Ishikawa (cell line): Measurements from ENCODE around the gene SNCAIP.

Experiments used
- EP300 ChIP-seq: IDR thresholded peaks from 2 replicates; pipeline ENCODE4 v1.6.1; 2012; ENCODE audit warnings: borderline replicate concordance
- TAF1 ChIP-seq: IDR thresholded peaks from 2 replicates; pipeline ENCODE4 v1.6.1; 2012; ENCODE audit warnings: low read depth, mild to moderate bottlenecking
- TCF12 ChIP-seq: IDR thresholded peaks from 2 replicates; pipeline ENCODE4 v1.6.1; 2012; ENCODE audit warnings: low read depth
- TEAD4 ChIP-seq: IDR thresholded peaks from 2 replicates; pipeline ENCODE4 v1.6.1; 2012
- YY1 ChIP-seq: IDR thresholded peaks from 2 replicates; pipeline ENCODE4 v1.6.1; 2012; ENCODE audit warnings: low read depth
- ZBTB7A ChIP-seq: IDR thresholded peaks from 2 replicates; pipeline ENCODE4 v1.6.1; 2012; ENCODE audit warnings: low read depth
- TF ChIP-seq, protein P1 (sequence below): IDR thresholded peaks from 2 replicates; pipeline ENCODE4 v1.6.1; 2012
- TF ChIP-seq, protein P2 (sequence below): IDR thresholded peaks from 2 replicates; pipeline ENCODE4 v1.6.1; 2012

DNA sequence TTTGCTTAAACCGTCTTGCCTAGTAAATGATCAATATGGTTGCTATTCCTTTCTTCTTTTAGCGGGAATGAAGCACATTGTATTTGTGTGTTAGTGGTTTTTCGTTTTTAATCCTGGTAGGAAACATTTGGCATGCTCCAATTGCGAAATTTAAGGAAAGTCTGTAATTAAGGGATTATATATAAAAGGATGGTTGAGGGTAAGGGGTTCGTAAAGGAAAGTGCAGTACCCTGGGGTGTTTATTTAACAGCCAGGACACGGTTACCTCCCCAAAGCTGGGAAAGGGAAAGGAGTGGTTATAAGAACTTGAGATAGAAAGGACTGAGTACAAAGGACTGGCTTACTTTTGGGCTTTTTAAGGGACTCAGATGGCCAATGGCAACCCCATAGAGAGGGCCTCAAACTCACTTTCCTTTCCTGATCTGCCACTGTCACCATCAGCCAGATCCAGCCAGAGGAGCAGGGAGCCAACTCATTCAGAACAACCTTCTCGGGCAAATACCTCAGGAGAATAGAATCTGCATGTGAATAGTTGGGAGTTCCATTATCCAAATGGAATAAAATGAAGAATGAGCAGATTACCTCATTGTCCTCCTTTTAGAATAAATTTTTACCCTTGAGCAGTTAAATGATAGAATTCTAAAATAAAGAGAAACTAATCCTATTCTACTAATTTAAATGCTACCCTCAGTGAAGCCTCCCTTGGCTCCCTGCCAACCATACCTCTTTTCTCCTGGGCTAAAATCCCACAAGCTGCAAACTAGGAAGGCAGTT is 117.7 kb downstream of the SNCAIP start:
- TF ChIP-seq TCF12 (no peak), EP300 (no peak), TAF1 (no peak), ZBTB7A (no peak), YY1 (no peak), TEAD4 (no peak)
- TF ChIP-seq, protein P1, sequence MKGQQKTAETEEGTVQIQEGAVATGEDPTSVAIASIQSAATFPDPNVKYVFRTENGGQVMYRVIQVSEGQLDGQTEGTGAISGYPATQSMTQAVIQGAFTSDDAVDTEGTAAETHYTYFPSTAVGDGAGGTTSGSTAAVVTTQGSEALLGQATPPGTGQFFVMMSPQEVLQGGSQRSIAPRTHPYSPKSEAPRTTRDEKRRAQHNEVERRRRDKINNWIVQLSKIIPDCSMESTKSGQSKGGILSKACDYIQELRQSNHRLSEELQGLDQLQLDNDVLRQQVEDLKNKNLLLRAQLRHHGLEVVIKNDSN, result no peak
- TF ChIP-seq, protein P2, sequence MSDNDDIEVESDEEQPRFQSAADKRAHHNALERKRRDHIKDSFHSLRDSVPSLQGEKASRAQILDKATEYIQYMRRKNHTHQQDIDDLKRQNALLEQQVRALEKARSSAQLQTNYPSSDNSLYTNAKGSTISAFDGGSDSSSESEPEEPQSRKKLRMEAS, result no peak
